HG03060 (cell line): ENCODE measurements around the gene NPAS2.

Experiments used
- ATAC-seq: cut with Tn5 transposase; IDR thresholded peaks from one replicate; pipeline ENCODE4 v1.9.1; 2021; ENCODE audit warnings: low read depth, moderate number of reproducible peaks; ENCODE audit not compliant: unreplicated experiment

The NPAS2 gene

DNA sequence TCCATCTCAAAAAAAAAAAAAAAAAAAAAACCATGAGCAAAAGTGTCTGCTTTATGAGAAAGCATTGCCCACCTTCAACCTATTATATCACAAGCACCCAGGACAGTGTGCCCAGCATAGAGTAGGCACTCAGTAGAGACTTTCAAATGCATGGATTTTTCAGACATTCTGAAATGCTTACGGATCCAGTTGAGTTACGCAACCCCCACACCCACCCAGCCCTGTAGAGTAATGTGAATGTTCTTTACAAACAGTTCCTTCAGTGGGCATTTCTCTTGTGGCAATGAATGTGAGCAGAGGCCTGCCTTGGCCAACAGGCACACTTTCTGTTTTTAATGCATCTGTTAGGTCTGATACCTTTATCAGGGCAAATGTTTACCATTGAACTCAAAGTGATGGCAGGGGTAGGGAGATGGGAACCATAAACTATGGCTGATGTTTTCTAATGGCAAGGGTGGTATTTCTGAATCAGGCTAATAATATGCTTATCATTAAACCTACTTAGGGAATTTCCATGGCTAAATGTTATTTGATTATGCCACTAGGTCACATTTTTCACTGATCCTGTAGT, 117.1 kb downstream of the NPAS2 start:
- ATAC-seq = no peak

DNA sequence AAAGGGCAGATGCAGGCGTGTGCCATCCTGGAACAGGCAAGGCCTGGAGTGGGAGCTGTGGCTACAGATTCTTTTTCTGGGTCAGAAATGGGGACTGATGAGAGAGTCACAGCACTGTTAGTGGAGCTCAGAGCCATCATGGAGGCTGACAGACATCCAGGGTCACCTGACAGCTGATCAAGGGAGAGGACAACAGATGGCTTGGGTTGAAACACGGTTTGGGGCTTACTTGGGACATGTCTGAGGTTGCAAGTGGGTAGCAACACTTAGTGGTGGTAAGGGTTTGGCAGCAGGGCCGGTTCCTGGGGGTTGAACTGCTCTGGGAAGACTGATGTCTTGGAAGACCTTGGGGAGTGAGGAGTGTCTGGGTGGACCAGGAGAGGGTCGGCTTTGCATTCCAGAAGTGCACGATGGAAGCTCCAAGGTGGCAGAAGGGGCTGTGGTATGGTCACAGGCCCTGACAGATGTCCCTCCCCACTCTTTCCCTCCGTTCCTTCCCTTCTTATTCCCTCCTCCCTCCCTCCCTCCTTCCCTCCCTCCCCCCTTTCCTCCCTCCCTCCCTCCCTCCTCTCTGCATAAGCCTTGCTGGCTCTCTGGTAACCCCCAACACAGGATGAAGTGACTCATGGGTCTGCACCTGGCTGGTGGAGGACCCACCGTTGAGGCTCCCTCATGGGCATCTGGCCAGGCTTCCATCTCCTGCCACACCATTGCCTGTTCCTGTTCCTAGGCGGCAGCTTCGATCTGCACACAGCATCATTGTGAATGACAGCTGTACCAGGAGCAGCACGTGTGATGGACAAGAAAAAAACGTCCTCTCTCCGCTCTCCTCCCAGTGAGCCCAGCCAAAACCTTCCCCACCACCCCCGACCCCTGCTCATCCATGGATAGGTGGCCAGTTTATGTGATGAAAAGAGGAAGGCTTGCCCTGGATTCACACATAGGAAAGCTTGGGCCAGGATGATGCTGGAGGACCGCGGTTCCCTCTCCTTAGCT, 118.4 kb downstream of the NPAS2 start:
- no peak for ATAC-seq

DNA sequence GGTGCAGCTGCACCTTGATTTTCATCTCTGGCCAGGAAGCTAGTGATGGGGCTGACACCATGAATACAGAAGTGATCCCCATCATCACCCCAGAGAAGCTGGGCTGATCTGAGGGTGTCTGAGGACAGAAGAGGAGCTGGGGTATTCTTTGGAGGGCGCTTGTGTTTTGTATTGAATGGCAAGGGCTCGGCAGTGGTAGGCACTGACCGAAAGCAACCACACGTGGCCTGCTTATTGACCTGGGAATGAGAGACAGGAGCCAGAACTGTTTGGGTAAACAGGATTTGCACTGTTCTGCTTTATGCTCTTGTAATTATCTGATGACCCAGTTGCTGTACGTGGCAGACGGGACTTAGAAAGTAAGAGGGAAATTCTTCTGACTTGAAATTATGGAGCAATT, 119.5 kb downstream of the NPAS2 start:
- no peak for ATAC-seq

GRCh38 chr2:100940240-100940639, 120.3 kb downstream of the NPAS2 start:
- no peak for ATAC-seq

DNA sequence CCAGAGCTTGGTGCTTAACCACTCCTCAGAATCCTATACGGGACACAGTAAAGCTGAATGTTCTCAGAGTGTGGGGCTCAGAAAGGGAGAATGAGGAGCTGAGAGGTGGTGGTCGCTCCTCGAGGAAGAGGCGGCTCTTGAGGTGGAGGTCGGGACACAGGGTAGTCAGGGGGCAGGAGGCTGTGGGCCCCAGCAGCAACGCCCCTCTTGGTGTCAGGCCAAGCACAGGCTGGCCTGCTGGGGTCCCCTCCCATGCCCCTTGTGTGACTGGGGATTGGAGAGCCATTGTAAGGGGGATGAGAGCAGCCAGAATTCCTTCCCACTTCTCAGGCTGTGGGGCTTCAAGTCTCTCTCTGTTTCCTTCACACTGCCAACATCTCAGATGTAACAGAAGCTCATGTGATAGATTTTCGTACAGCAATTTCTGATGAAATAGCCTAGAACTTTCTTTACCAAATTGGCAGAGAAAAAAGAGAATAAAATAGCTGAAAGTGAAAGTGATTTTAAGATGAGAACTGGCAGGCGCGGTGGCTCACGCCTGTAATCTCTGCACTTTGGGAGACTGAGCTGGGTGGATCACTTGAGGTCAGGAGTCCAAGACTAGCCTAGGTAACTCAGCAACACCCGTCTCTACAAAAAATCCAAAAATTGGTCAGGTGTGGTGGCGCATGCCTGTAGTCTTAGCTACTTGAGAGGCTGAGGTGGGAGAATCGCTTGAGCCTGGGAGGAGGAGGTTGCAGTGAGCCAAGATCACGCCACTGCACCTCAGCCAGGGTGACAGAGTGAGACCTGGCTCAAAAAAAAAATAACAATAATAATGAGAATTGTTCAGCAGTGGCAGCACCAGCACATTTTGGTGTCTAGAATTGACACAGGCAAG, 121.1 kb downstream of the NPAS2 start:
- ATAC-seq = no peak

DNA sequence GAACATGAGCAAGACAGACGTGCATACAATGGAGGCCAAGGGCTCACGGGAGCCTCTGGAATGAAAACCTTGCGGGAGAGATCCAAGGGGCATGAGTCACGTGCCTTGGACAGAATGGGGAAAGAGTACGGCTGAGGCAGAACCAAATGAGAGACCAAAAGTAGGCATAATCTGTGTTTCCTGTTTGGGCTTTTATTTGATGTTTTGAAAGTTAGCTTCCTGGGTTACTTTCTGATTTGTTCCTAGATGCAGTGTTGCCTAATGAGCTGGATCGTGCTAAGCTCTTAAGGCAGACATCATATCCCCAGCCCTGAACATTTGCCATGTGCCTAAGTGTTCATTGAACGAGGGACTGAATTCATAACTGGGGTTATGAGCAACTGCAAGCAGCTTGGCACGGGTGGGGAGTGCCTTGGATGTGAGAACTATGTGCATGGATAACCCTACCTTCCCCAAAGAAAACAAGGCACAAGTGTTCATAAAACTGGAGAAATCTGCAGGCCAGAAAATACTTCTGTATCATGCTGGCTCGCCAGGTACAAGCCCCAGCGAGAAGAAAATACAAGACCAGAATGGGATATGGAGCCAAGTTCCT, 121.8 kb downstream of the NPAS2 start:
- no peak for ATAC-seq

- no peak for ATAC-seq
Measured at GRCh38 chr2:100944617-100945432, 124.9 kb downstream of the NPAS2 start.

GRCh38 chr2:100945433-100945740, 125.4 kb downstream of the NPAS2 start:
- ATAC-seq = no peak

DNA sequence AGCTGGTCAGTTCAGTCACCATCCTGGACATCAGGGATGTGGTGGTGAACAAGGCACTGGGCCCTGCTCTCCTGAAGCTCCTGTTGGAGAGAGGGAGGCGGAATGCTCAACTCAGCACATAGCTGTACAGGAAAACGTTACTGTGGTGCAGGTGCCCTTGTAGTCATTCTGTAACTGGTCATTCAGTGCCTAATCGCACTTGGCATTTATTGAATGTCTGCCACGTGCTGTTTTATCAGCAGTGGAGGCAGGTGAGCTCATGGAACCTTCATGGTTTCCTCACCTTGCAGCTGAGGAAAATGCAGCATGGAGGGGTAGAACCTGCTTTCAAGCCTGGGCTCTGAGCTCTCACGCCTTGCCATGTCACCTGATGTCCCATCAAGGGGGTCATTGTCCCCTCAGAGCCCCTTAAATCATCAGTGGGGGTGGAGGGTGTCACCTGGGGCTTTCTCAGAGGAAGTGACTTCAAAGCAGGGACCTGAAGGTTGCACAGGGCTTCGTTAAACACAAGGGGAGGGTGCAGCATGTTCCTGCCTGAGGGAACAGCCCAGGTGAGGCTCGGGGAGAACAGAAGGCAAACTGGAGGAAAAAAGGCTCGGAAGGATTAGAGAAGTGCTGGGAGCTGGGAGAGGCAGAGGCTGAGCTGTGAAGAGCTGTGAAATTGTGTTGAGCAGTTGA, 126.1 kb downstream of the NPAS2 start:
- ATAC-seq = no peak

- no peak for ATAC-seq
Measured at GRCh38 chr2:100948942-100949811, 129.2 kb downstream of the NPAS2 start.

DNA sequence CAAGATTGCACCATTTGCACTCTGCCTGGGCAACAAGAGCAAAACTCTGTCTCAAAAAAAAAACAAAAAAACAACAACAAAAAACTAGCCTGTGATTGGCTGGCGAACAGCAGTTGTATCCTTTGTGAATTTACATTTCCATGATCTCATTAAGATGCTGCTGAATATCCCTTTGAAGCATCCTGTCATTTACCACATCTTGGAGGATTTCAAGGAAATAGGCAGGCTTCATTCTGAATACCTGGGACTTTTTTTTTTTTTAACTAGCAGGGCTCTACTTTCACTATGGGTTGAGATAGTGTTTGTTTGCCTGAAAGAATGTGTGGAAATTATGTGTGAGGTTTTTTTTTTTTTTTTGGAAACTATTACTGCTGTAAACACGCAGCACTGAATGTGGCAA, 132.6 kb downstream of the NPAS2 start:
- no peak for ATAC-seq

GRCh38 chr2:100953406-100954043, 133.6 kb downstream of the NPAS2 start:
- ATAC-seq = no peak

GRCh38 chr2:100954044-100954420, 134.1 kb downstream of the NPAS2 start:
- no peak for ATAC-seq

DNA sequence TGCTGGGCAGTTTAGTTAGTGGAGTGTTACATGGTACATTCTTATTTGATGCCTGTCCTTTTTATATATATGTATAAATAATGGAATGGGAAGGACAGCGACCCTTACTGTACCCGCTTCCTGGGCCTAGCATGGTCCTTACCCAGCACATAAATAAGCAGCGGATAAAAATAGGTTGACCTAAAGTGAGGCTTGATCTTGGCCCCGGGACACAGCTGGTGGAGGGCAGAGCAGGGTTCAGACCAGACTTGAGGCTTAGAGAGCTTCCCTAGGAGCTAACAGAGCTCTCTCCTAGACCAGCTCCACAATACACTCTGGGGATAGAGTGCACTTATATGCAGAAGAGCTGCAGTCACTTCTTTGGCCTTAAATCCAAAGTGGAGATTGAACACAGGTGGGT, 135.3 kb downstream of the NPAS2 start:
- no peak for ATAC-seq

DNA sequence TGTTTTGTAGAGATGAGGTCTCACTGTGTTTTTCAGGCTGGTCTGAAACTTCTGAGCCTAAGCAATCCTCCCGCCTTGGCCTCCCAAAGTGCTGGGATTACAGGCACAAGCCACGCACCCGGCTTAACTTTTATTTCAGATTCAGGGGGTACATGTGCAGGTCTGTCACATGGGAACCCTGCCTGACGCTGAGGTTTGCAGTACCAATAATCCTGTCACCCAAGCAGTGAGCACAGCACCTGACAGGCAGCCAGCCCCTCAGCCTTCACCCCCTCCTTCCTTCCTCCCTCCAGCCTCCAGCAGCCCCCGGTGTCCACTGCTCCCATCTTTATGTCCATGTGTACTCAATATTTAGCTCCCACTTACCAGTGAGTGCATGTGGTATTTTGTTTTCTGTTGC, 136.1 kb downstream of the NPAS2 start:
- no peak for ATAC-seq

- no peak for ATAC-seq
Measured at GRCh38 chr2:100957996-100958653, 138.2 kb downstream of the NPAS2 start.

DNA sequence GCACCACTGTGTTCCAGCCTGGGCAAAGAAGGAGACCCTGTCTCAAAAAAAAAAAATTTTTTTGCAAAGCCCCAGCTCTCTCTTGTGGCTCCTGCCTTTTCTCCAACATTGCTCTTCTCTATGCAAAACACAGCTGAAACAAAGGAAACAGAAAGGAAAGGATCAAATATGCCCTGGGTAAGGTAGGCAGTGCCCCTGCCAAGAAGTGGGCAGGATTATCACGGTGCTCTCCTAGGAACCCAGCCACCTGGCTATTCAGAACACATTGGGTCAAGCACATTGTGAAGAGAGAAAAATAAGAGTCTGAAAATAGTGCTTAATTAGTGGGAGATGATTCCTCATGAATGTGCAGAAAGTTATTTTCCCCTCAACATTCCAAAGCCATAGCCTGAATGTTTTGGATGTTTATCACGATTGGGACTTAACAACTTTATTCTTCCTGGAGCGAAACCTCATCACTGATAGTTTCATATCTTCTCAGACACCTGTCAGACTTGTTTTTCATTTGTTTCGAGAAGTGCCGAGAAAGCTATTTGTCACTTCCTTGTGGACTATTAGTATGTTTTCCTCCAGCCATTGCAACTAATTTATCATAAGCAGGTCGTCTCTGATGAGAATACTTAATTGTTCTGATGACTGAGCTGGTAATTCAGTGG, 139.4 kb downstream of the NPAS2 start:
- ATAC-seq = no peak
